GM12892 (cell line): ENCODE measurements around the gene OBP2B.
"Not testable (repeated sequence)": the region's sequence is repeated elsewhere in the genome, so short reads cannot be mapped to it uniquely, and the experiment has no call there.

Experiments used
- POLR2A ChIP-seq: IDR thresholded peaks from 2 replicates; pipeline ENCODE4 v1.6.1; 2011; ENCODE audit warnings: low read depth, low read length, control low read depth
- POLR2AphosphoS5 ChIP-seq: IDR thresholded peaks from 2 replicates; pipeline ENCODE4 v1.6.1; 2011; ENCODE audit warnings: low read depth, low read length, control low read depth
- TAF1 ChIP-seq: IDR thresholded peaks from 2 replicates; pipeline ENCODE4 v1.6.1; 2011; ENCODE audit warnings: low read depth, mild to moderate bottlenecking, control low read depth, low read length, borderline replicate concordance

- not testable (repeated sequence) for TF ChIP-seq POLR2AphosphoS5, POLR2A, TAF1
Measured at GRCh38 chr9:133221994-133222393, 12.9 kb upstream of the OBP2B start.
